ENCODE measurements around the gene GRAMD1A.

- TF ChIP-seq, protein P1, sequence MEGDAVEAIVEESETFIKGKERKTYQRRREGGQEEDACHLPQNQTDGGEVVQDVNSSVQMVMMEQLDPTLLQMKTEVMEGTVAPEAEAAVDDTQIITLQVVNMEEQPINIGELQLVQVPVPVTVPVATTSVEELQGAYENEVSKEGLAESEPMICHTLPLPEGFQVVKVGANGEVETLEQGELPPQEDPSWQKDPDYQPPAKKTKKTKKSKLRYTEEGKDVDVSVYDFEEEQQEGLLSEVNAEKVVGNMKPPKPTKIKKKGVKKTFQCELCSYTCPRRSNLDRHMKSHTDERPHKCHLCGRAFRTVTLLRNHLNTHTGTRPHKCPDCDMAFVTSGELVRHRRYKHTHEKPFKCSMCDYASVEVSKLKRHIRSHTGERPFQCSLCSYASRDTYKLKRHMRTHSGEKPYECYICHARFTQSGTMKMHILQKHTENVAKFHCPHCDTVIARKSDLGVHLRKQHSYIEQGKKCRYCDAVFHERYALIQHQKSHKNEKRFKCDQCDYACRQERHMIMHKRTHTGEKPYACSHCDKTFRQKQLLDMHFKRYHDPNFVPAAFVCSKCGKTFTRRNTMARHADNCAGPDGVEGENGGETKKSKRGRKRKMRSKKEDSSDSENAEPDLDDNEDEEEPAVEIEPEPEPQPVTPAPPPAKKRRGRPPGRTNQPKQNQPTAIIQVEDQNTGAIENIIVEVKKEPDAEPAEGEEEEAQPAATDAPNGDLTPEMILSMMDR (IDR thresholded peaks at IDR 0.05; ENCODE audit: insufficient read depth, low read depth, low read length), result no peak
- TF ChIP-seq EZH2 (IDR thresholded peaks at IDR 0.05; ENCODE audit: insufficient read depth, low read length), result no peak
These were observed 49.3 kb downstream of the GRAMD1A start for GRCh38 chr19:35049456-35049855.

All from astrocyte (in vitro differentiated cells and primary cell).